K562 (cell line): ENCODE results near the gene PRRT1. TPM values are rescaled to one million over a fixed set of nuclear protein-coding genes. Genes with fewer than 3 reads are reported as not detected.

Experiments used
- CHD4 ChIP-seq: fragments of 200-600 bp; sonication (generic); IDR thresholded peaks from 3 replicates; pipeline ENCODE4 v1.6.1; 2012; ENCODE audit warnings: low read depth, mild to moderate bottlenecking, mixed read lengths, low read length, inconsistent platforms; ENCODE audit not compliant: insufficient read depth, insufficient replicate concordance, poor library complexity, severe bottlenecking
- FOXA3 ChIP-seq, 2 experiments: fragments of 450-650 bp in 1 of 2; sonication (generic) in 1 of 2; formaldehyde crosslinking; IDR thresholded peaks in 1 of 2; conservative IDR thresholded peaks in 1 of 2; 2 replicates each; pipeline versions ENCODE4 v1.4.0 to v1.8.0; 2020 to 2022; ENCODE audit warnings: mild to moderate bottlenecking in 2 of 2, missing genetic modification reagents in 1 of 2
- HNRNPK ChIP-seq: fragments of 200-400 bp; formaldehyde crosslinking; IDR thresholded peaks from one replicate; pipeline ENCODE4 v1.6.1; 2018; ENCODE audit warnings: mild to moderate bottlenecking, low read depth, low read length; ENCODE audit not compliant: poor library complexity, severe bottlenecking
- KDM4B ChIP-seq, 2 experiments: fragments of 450-650 bp in 1 of 2; sonication (generic) in 1 of 2; IDR thresholded peaks; 2 replicates each; pipeline ENCODE4 v1.6.1; 2016 to 2017; ENCODE audit warnings: borderline replicate concordance in 2 of 2, antibody characterized with exemption in 1 of 2, low read depth in 1 of 2, mild to moderate bottlenecking in 1 of 2
- PML ChIP-seq: IDR thresholded peaks from 2 replicates; pipeline ENCODE4 v1.6.1; 2012; ENCODE audit warnings: low read length, inconsistent platforms
- TBL1XR1 ChIP-seq, 2 experiments: IDR thresholded peaks; 2 replicates each; pipeline ENCODE4 v1.6.1; 2012; ENCODE audit warnings: improper control_type of control experiment in 2 of 2, low read length in 2 of 2, mild to moderate bottlenecking in 1 of 2
- ZNF239 ChIP-seq: fragments of 250-450 bp; sonication (Bioruptor Pico); IDR thresholded peaks from 2 replicates; pipeline ENCODE4 v1.4.0; 2020; ENCODE audit warnings: mild to moderate bottlenecking
- ZNF561 ChIP-seq: fragments of 450-650 bp; formaldehyde crosslinking; conservative IDR thresholded peaks from 2 replicates; pipeline ENCODE4 v1.4.0; 2020; ENCODE audit warnings: mild to moderate bottlenecking, moderate library complexity
- ZZZ3 ChIP-seq: fragments of 450-650 bp; IDR thresholded peaks from 2 replicates; pipeline ENCODE4 v1.6.1; 2016; ENCODE audit warnings: antibody characterized with exemption, mild to moderate bottlenecking, moderate library complexity
- polyA plus RNA-seq, 8 experiments: library from polyadenylated mRNA; depleted of rRNA in 4 of 8; stranded (reverse) in 5 of 8; unstranded in 3 of 8; fragments of >200 nt; fragmentation: Nextera tagmentation in 2 of 8; fragmentation: Illumina TruSeq in 1 of 8; extraction: Ambion mirVana in 2 of 8; extraction: Trizol in 1 of 8; gene quantifications; 2 replicates each; pipeline versions ENCODE4 v1.2.1 to v1.2.3, GENCODE V29; 2011 to 2014; ENCODE audit warnings: inconsistent platforms in 1 of 8, missing spikeins in 1 of 8
- total RNA-seq, 7 experiments: library from RNA; depleted of rRNA in 6 of 7; stranded (reverse); fragments of >200 nt in 6 of 7; fragmentation: Illumina TruSeq in 2 of 7; extraction: Trizol in 2 of 7; gene quantifications; 2 replicates each; pipeline versions ENCODE4 v1.2.1 to v1.2.3, GENCODE V29; 2011 to 2021; ENCODE audit warnings: low replicate concordance in 1 of 7
- TF ChIP-seq, protein P1 (sequence below): sonication (generic); formaldehyde crosslinking; IDR thresholded peaks from 2 replicates; pipeline ENCODE4 v1.8.0; 2022; ENCODE audit warnings: mild to moderate bottlenecking, low read depth, missing genetic modification reagents
- TF ChIP-seq, protein P2 (sequence below): IDR thresholded peaks from 2 replicates; pipeline ENCODE4 v1.6.1; 2016; ENCODE audit warnings: missing genetic modification characterization, missing compliant biosample characterization
- TF ChIP-seq, protein P3 (sequence below): sonication (generic); formaldehyde crosslinking; IDR thresholded peaks from 2 replicates; pipeline ENCODE4 v1.4.0; 2020; ENCODE audit warnings: mild to moderate bottlenecking, missing genetic modification reagents
- TF ChIP-seq, protein P4 (sequence below): fragments of 450-650 bp; IDR thresholded peaks from 2 replicates; pipeline ENCODE4 v1.6.1; 2016; ENCODE audit warnings: missing biosample characterization, missing genetic modification characterization

PRRT1 gene
- total and polyA plus RNA-seq, 9 of the 15 experiments (the other 6 are each of a cell fraction or from before 2014, with no cell fraction given) = 0.14 to 3.5 (median 0.41) TPM

DNA sequence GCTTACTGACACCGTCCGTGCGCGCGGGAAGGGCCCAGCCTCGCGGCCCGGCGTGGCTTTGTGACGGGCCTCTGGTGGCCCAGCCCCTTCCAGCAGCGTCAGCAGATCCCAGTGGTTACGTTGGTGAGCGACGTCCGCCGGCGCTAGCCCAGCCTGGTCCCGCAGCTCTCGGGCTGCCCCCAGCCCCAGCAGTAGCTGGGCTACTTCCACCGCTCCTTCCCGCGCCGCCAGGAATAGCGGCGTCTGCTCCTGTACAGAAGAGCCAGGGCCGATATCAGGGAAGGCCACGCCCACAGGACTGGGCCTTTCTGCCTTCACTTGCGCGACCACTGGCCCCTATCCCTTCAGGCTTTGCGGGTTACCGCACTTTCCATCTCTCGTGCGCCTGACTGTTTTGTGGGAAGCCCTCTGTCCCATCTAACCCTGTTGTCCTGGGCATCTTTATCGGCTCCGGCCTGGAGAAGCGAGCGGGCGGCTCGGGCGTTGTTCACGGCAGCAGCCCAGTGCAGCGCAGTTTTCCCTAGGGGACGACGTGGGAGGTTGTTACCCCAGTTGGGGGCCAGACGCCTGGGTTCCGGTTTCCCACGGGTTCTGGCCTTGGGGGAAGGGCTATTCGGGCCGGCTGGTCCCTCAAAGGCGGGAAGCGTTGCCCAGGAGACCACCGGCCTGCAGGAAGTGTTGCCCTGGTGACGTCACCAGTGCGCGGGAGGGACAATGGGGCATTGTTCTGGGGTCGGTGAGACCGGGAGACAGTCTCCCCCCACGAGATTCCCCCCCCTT lies 44.4 kb upstream of the PRRT1 start (continued):
- peak in 1 of 2 experiments; percentile 52; a peak in 2 of 4 replicates for TF ChIP-seq FOXA3 (CRISPR knock-in tag; conservative IDR thresholded peaks at IDR 0.05 in 1 of 2, IDR thresholded peaks at IDR 0.05 in 1 of 2)
- no peak for TF ChIP-seq HNRNPK
- TF ChIP-seq PML = peak; percentile 93
- TF ChIP-seq, protein P1, sequence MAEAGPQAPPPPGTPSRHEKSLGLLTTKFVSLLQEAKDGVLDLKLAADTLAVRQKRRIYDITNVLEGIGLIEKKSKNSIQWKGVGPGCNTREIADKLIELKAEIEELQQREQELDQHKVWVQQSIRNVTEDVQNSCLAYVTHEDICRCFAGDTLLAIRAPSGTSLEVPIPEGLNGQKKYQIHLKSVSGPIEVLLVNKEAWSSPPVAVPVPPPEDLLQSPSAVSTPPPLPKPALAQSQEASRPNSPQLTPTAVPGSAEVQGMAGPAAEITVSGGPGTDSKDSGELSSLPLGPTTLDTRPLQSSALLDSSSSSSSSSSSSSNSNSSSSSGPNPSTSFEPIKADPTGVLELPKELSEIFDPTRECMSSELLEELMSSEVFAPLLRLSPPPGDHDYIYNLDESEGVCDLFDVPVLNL (CRISPR knock-in tag) = 0 out of 2 replicates have a peak, but pooled peaks have one; percentile 40
- TF ChIP-seq, protein P2, sequence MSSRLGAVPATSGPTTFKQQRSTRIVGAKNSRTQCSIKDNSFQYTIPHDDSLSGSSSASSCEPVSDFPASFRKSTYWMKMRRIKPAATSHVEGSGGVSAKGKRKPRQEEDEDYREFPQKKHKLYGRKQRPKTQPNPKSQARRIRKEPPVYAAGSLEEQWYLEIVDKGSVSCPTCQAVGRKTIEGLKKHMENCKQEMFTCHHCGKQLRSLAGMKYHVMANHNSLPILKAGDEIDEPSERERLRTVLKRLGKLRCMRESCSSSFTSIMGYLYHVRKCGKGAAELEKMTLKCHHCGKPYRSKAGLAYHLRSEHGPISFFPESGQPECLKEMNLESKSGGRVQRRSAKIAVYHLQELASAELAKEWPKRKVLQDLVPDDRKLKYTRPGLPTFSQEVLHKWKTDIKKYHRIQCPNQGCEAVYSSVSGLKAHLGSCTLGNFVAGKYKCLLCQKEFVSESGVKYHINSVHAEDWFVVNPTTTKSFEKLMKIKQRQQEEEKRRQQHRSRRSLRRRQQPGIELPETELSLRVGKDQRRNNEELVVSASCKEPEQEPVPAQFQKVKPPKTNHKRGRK (tag) = no peak
- TF ChIP-seq, protein P3, sequence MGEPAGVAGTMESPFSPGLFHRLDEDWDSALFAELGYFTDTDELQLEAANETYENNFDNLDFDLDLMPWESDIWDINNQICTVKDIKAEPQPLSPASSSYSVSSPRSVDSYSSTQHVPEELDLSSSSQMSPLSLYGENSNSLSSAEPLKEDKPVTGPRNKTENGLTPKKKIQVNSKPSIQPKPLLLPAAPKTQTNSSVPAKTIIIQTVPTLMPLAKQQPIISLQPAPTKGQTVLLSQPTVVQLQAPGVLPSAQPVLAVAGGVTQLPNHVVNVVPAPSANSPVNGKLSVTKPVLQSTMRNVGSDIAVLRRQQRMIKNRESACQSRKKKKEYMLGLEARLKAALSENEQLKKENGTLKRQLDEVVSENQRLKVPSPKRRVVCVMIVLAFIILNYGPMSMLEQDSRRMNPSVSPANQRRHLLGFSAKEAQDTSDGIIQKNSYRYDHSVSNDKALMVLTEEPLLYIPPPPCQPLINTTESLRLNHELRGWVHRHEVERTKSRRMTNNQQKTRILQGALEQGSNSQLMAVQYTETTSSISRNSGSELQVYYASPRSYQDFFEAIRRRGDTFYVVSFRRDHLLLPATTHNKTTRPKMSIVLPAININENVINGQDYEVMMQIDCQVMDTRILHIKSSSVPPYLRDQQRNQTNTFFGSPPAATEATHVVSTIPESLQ (CRISPR knock-in tag) = no peak
- 0 out of 2 replicates have a peak, but pooled peaks have one; percentile 27 for TF ChIP-seq ZNF239 (CRISPR knock-in tag)
- TF ChIP-seq ZNF561 (CRISPR knock-in tag) = no peak
- TF ChIP-seq TBL1XR1 (IDR thresholded peaks at IDR 0.05; ENCODE audit: low read length in 2 of 2) = peak; percentile 31 to 66; a peak in 2 of 4 replicates
- no peak for TF ChIP-seq CHD4
- peak in 1 of 2 experiments; percentile 51; a peak in 1 of 4 replicates for TF ChIP-seq KDM4B (IDR thresholded peaks at IDR 0.05; ENCODE audit: borderline replicate concordance in 2 of 2, low read depth in 1 of 2)
- TF ChIP-seq, protein P4, sequence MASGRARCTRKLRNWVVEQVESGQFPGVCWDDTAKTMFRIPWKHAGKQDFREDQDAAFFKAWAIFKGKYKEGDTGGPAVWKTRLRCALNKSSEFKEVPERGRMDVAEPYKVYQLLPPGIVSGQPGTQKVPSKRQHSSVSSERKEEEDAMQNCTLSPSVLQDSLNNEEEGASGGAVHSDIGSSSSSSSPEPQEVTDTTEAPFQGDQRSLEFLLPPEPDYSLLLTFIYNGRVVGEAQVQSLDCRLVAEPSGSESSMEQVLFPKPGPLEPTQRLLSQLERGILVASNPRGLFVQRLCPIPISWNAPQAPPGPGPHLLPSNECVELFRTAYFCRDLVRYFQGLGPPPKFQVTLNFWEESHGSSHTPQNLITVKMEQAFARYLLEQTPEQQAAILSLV (tag) = no peak
- TF ChIP-seq ZZZ3 = 0 out of 2 replicates have a peak, but pooled peaks have one; percentile 46
